Epithelial cell of proximal tubule (primary cell): ENCODE measurements around the gene PDLIM3. TPM values are rescaled to one million over a fixed set of nuclear protein-coding genes. Genes with fewer than 3 reads are reported as not detected.

Experiments used
- DNase-seq: peaks from one replicate; pipeline ENCODE4 v3.0.0-alpha.2; 2011; ENCODE audit warnings: low read depth
- H3K4me3 ChIP-seq: 2 replicates; pipeline ENCODE4 v1.5.1; 2011; ENCODE audit warnings: low read depth, mild to moderate bottlenecking, low read length
- total RNA-seq: library from RNA; depleted of rRNA; stranded (reverse); fragments of >200 nt; gene quantifications from 2 replicates; pipeline ENCODE4 v1.2.3, GENCODE V29; 2015
- TF ChIP-seq, protein P1 (sequence below): conservative IDR thresholded peaks from 2 replicates; pipeline ENCODE4 v1.5.1; 2012; ENCODE audit warnings: low read depth, mild to moderate bottlenecking, low read length

The PDLIM3 gene
- total RNA-seq, 1 donor from 2014 or later, result 7.8 TPM

GRCh38 chr4:185540487-185541120 lies 5.3 kb upstream of the PDLIM3 start:
- TF ChIP-seq, protein P1, sequence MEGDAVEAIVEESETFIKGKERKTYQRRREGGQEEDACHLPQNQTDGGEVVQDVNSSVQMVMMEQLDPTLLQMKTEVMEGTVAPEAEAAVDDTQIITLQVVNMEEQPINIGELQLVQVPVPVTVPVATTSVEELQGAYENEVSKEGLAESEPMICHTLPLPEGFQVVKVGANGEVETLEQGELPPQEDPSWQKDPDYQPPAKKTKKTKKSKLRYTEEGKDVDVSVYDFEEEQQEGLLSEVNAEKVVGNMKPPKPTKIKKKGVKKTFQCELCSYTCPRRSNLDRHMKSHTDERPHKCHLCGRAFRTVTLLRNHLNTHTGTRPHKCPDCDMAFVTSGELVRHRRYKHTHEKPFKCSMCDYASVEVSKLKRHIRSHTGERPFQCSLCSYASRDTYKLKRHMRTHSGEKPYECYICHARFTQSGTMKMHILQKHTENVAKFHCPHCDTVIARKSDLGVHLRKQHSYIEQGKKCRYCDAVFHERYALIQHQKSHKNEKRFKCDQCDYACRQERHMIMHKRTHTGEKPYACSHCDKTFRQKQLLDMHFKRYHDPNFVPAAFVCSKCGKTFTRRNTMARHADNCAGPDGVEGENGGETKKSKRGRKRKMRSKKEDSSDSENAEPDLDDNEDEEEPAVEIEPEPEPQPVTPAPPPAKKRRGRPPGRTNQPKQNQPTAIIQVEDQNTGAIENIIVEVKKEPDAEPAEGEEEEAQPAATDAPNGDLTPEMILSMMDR, result no peak
- no peak for DNase-seq
- H3K4me3 ChIP-seq, result no peak overlapping the region

- TF ChIP-seq, protein P1, result no peak
- no peak for DNase-seq
These were observed 4.7 kb upstream of the PDLIM3 start for GRCh38 chr4:185540040-185540439.

DNA sequence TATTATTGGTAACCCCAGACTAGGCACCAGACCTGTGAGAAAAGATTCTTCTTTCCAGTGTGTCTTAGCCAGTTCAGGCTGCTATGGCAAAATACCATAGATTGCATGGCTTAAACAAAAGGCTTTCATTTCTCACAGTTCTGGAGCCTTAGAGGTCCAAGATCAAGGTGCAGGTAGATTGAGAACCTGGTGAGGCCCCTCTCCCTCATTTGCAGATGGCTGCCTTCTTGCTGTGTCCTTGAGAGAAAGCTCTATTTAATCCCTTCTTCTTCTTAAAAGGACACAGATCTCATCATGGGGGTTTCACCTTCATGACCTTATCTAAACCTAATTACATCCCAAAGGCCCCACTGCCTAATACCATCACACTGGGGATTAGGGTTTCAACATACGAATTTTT lies 3.5 kb upstream of the PDLIM3 start:
- no peak overlapping the region for H3K4me3 ChIP-seq

More at GRCh38 chr4:185540040-185540439, 4.7 kb upstream of the PDLIM3 start:
- no peak overlapping the region for H3K4me3 ChIP-seq

DNA sequence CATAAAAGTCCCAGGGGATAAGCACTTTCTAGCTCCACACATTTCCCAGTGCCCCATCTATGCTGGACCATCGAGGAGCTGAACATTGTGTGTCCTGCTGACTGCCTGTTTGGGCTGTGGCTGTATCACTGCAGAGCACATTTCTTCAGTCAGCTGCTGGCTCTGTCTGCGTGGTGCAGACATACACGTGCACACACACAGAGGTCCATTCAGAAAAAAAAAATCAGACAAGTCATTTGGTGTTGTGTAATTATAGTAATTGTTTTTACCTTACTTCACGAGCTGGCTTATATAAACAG lies 1.1 kb upstream of the PDLIM3 start:
- no peak for DNase-seq
- H3K4me3 ChIP-seq, result no peak overlapping the region
- TF ChIP-seq, protein P1, result no peak

More for the DNA sequence above, 3.5 kb upstream of the PDLIM3 start:
- TF ChIP-seq, protein P1, result no peak
- no peak for DNase-seq

- peak overlapping the region; percentile 62 for H3K4me3 ChIP-seq
- TF ChIP-seq, protein P1, result no peak
- DNase-seq, result no peak
These were observed 504 bp upstream of the PDLIM3 start for GRCh38 chr4:185535612-185536410.

DNA sequence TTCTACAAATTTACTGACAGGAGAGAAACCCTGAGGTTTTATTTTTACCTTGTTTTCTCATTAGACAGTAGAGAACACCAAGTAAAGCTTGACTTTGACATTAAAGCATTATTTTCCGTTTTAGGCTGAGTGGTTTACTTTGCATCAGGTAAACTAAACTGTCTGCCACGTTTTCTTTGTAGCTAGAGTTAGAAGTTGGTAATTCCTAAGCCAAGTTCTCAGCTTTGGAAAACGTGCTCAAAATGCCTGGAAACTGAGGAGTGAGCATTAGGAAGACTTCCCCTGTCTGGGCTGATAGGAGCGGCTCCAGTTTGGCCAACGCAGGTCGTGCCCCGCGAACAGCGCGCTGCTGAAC lies 819 bp downstream of the PDLIM3 start:
- H3K4me3 ChIP-seq, result peak overlapping the region; percentile 62
- TF ChIP-seq, protein P1, result no peak
- DNase-seq, result no peak
